ENCODE results near the gene MYBL2.

Gene MYBL2

DNA sequence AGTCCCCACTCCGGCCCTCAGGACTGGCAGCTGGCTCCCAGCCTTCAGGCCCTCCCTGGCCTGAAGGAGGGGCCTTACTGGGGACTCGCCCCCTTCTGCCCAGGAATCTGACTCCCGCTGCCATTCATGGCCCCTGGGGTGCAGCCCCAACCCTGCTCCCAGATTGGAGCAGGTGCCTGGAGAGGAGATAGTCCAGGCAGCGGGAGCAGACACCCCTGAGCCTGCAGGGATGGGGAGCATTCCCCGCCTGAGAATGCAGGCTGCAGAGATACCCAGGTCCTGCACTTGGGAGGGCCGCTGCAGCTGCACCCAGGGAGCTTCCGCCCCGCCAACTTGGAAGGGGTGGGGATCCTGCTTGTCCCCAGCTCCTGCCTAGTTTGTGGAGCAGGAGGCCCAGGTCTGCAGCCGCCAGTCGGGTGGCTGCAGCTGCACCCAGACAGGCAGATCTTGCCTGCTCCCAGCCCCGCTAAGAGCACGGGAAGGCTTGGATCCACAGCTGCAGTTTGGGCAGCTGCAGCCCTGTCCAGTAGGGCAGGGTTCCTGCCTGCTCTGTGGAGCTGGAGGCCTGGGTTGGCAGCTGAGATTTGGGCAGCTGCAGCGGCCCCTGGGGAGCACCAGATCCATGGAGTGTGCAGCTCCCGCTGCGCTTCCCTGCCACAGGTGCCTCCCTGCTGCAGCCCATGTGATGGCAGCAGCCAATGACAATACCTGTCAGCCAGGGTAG, 54.7 kb downstream of the MYBL2 start:
- in situ Hi-C loops (cut with MboI; ENCODE audit: low sequenced_read_pairs), result no loop called here

DNA sequence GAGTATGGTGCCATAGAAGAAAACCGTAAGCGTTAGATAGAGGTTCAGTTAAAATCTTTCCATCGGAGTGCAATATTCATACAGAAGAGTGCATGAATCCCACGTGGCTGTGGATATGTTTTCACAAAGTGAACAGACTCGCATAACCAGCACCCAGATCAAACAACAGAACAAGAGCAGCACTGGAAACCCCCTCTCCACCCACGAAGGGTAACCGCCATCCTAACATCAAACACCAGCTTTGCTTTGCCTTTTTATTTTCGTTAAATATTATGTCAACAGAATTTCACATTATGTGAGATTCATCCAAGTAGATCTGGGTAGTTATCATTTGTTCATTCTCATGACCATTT, 55.2 kb downstream of the MYBL2 start:
- in situ Hi-C loops (cut with MboI; ENCODE audit: low sequenced_read_pairs), result no loop called here

DNA sequence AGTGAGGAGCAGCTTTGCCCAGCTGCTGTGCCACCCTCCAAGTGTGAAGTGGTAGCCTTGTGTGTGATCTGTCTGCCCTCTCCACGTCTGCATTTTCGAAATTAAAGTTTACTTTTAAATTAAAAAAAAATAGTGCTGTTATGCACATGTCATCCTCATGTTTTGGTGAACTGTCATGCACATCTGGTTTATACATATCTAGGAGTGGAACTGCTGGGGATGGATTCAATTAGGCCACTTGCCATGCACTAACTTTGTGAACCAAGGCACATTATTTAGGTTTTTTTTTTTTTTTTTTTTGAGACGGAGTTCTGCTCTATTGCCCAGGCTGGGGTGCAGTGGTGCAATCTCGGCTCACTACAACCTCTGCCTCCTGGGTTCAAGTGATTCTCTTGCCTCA, 56.3 kb downstream of the MYBL2 start:
- in situ Hi-C loops (cut with MboI; ENCODE audit: low sequenced_read_pairs), result no loop called here

DNA sequence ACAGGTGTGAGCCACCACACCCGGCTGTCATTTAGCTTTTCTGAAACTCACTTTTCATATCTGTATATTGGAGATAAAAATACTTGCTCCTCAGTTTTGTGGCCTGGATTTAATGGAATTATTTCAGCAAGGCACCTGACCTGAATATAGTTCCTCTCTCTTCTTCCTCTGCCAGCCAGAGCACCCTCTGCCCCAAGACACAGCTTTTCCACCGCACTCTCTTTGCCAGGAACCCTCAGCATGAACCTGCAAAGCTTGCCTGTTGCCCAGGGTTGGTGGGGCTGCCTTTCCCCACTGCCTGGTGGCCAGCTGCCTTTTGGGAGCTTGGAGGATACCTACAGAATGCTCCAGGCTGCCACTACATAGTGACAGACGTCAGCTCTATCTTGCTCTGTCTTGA, 56.8 kb downstream of the MYBL2 start:
- in situ Hi-C loops (cut with MboI; ENCODE audit: low sequenced_read_pairs), result no loop called here

DNA sequence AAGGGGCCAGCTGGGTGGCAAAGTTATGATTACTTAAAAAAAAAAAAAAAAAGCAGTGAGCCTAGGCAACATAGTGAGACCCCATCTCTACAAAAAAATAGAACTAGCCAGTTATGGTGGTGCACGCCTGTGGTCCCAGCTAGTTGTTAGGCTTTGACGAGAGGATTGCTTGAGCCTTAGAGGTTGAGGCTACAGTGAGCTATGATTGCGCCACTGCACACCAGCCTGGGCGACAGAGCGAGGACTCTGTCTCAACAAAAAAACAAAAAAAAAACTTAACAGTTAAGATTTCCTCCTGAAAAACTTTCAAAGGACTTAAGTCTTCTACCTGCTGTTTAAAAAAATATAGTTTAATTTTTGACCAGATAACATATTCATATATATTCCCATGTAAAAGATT, 57.5 kb downstream of the MYBL2 start:
- in situ Hi-C loops (cut with MboI; ENCODE audit: low sequenced_read_pairs), result no loop called here

DNA sequence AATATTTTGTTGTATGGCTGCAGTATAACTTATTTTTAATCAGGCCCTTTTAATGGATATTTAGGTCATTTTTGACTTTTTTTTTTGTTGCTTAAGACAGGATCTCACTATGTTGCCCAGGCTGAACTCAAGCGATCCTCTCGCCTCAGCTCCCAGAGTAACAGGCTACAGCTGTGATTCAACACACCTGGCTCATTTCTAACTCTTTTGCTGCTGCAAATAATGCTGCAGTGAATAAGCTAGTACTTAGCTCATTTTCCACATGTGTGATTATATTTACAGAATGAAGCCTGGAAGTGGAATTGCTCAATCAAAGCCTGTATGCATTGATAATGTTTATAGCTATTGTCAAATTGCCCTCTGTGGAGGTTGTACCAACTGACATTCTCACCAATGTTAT, 58.8 kb downstream of the MYBL2 start:
- in situ Hi-C loops (cut with MboI; ENCODE audit: low sequenced_read_pairs), result no loop called here

DNA sequence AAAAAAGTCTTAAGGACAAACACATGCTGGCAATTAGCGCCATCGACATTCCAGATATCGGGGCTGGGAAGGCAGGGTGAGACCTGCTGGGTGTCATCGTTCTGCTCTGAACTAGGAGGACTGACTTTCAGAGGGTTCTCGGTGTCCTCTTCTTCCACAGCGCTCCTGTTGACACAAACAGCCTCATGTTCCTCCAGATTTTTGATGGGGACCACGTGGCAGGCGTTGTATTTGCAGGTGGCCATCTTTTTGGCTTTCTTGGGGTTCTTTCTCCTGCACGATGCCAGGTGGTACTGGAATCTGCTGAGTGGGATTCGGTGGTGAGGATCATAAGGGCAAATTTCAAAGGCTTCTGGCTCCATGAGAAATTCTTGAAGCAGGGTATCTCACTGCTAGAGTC, 59.4 kb downstream of the MYBL2 start:
- in situ Hi-C loops (cut with MboI; ENCODE audit: low sequenced_read_pairs), result no loop called here

DNA sequence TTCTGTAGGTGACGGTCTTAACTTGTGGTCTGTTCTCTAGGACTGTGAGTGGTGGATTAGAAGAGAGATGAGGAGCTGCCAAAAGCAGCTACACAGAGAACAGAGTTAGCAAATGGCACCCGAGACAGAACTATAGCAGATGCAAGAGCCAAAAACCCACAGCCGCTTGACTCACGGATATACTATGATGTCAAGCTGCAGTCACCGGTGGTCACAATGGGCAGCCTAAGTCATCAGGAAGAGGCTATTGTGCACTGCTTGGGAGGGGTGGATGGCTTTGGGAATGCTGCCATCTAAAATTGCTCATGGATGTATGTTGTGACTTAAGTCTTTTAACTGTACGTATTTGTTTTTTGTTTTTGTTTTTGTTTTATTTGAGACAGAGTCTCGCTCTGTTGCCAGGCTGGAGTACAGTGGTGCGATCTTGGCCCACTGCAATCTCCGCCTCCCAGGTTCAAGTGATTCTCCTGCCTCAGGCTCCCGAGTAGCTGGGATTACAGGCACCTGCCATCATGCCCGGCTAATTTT, 60.0 kb downstream of the MYBL2 start, which contains the start of gene GTSF1L:
TSS of gene GTSF1L (minus strand) at position 192 of the 528 bp plus-strand sequence. CDS start 308 bp downstream, outside the sequence.
- in situ Hi-C loops (cut with MboI; ENCODE audit: low sequenced_read_pairs), result no loop called here

DNA sequence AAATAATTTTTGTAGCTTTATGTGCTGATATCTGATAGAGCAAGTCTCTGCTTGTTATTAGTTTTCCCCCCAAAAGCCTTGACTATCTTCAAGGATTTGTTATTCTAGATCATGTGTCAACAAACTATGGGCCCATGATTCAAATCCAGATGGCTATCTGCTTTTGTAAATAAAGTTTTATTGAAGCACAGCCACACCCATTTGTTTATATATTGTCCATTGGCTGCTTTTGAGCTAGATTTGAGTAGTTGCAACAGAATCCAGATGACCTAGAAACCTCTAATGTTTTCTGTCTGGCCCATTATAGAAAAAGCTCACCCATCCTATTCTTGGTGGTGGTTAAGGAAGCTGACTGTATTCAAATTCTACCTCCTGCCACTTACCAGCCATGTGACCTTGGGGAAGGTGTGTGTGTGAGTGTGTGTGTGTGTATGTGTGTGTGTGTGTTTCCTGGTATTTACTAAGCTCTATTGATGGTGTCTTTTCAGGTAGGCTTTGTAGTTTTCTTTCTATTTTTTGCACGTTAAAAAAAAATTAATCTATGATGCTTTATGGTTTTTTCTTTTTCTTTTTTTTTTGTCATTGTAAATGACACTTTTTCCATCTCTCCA, 61.2 kb downstream of the MYBL2 start:
- in situ Hi-C loops (cut with MboI; ENCODE audit: low sequenced_read_pairs), result no loop called here

DNA sequence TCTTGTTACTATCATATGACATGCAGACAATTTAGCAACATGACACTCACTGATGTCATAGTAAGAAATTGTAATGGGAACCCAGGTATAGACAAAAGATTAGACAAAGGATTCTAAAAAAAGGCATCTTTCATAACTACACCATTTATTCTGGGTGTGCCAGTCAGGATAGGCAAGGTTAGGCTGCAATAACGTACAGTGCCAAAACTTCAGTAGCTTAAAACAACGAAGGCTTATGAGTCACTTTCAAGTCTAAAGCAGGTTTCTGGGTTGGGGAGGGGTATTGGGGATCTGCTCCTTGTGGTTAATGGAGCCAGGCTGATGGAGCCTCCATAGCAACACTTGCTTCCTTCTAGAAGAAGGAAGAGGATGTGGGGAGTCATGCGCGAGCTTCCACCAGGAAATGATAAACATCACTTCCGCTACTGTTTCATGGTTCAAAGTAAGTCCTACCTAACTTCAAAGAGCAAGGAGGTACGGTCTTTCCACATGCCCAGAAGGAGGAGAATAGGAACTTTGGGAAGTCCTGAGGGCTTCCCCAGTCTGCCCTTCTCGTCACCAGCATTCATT, 61.9 kb downstream of the MYBL2 start:
- in situ Hi-C loops (cut with MboI; ENCODE audit: low sequenced_read_pairs), result no loop called here

DNA sequence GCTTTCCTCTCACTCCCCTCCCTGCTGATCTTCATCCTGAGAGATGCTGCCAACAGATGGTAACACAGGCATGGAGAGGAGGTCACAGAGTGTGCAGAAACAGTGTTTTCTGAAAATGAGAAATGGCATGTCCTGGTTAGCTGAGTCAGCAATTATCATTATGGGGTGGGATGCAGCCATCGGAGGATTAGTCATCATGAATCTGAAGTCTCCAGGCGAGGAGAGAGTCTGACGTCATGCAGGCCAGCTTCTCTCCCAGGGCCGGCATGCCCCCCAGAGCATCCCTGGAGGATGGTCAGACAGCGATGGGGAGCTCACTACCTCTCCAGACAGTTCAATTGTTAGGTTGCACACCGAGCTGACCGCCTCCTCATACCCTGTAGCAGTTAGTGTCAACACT, 64.6 kb downstream of the MYBL2 start:
- in situ Hi-C loops (cut with MboI; ENCODE audit: low sequenced_read_pairs), result no loop called here

DNA sequence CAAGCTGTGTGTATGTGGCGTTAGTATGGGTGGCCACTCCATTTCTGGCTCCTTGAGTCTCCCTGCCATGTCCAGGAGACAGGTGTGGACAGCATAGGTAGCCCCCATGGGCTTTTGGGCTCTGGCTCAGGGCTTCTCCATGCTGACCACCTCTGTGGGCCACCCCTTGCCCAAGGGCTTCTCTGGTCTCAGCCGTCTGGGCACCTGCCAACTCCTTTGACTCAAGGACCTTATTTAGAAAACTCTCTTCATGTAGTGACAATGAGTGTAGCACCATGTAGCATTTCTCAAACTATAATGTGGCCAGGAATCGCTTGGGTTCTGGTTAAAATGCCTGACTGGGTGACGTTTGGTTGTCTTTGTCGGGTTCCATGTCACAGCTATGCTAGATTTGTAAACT, 65.0 kb downstream of the MYBL2 start:
- in situ Hi-C loops (cut with MboI; ENCODE audit: low sequenced_read_pairs), result no loop called here

DNA sequence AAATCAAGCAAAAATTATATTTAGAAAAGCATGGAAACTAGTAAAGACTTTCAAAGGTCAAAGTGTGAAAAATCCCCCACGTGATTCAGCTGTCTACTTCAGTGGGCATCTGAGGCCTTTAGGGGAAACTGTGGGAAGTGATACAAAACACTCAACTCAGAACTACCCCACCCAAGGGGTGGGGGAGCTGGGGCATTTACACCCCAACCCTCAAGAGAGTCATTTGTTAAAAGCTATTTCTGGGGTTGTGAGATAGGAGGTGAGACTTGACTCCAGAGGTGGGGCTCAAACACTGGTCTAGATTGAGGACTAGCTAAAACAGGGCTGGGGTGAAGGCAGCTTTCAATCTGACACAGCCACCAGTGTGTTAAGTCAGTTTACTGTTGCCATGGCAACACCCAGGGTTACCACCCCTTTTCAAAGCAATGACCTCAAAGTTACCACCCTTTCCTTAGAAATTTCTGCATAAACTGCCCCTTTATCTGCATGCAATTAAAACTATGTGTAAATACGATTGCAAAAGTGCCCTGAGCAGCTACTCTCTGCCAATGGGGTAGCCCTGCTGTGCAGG, 69.8 kb downstream of the MYBL2 start:
- in situ Hi-C loops (cut with MboI; ENCODE audit: low sequenced_read_pairs), result no loop called here

DNA sequence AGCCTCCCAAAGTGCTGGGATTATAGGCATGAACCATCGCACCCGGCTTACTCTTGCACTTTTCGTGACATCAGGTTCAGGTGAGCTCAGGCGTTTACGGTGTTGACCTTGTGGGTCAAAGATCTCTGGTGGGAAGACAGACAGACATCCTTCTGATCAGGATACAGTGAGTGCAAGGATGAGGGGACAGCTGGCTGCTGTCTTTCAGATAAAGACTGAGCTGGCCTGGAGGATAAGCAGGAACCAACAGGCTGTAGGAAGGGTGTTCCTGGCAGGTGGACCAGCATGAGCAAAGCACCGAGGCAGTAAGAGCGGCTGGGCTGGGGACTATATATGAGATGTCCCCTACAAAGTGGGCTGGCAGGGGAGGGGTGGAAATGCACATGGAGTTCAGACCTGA, 71.0 kb downstream of the MYBL2 start:
- in situ Hi-C loops (cut with MboI; ENCODE audit: low sequenced_read_pairs), result no loop called here

DNA sequence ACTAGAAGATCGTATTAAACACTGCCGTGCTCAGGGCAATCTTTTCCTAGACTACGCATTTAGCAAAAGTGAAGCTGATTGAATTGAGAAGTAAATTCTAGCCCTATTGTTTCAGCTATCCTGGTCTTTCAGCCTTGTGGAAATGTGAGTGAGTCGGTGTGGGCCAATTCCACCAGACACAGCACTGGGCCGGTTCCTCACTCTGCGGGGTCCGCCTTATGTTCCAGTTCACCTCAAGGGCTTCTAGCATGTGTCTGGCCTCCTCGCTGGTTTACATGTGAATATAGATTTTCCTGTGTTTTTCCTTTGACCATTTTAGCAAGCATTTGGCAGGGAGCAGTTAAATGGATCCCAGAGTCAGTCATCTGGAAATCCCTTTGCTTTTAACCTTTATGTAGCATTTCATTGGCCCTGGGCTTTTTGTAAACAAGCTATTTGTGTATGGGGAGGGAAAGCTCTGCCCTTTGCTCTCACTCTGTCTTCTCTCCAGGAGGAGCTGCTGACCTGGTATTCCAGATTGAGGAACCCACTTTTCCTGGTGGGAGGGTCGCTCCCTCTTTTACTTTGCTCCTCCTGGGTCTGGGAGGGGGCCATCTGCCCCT, 72.3 kb downstream of the MYBL2 start:
- in situ Hi-C loops (cut with MboI; ENCODE audit: low sequenced_read_pairs), result no loop called here

DNA sequence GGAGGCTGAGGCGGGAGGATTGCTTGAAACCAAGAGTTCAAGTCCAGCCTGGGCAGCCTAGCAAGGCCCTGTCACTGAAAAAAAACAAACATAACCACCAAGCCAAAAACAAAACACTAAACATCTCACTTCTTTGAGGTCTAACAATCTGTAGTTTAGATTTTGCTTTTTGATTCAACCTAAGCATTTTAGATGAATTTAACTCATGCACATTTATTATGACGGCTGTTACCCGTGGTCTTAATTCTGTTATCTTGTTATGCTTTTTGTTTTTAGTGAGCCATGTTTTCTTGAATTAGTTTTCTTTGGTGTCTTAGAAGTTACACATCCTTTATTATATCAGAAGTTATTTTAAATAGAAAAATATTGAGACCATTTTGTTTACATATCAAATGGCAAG, 73.7 kb downstream of the MYBL2 start:
- in situ Hi-C loops (cut with MboI; ENCODE audit: low sequenced_read_pairs), result no loop called here

DNA sequence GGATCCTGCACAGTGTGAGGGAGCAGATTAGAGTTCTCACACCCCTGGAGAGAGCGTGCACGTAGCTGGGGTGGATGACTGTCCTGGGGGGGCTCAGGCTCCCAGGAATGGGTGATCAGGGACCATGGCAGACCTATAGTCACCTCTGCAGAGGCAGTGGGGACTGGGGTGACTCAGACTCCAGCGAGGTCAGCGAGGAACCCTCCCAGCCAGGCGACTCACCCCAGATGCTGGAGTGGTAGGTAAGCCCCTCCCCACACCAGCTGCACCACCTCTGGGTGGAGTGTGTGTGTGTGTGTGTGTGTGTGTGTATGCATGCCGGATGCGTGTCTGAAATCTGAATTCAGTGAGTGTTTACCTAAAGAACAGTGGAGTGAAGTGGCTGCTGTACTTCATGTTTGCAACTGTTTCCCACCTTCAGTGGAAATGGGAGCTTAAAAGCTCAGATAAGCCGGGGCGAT, 77.3 kb downstream of the MYBL2 start:
- in situ Hi-C loops (cut with MboI; ENCODE audit: low sequenced_read_pairs), result no loop called here

DNA sequence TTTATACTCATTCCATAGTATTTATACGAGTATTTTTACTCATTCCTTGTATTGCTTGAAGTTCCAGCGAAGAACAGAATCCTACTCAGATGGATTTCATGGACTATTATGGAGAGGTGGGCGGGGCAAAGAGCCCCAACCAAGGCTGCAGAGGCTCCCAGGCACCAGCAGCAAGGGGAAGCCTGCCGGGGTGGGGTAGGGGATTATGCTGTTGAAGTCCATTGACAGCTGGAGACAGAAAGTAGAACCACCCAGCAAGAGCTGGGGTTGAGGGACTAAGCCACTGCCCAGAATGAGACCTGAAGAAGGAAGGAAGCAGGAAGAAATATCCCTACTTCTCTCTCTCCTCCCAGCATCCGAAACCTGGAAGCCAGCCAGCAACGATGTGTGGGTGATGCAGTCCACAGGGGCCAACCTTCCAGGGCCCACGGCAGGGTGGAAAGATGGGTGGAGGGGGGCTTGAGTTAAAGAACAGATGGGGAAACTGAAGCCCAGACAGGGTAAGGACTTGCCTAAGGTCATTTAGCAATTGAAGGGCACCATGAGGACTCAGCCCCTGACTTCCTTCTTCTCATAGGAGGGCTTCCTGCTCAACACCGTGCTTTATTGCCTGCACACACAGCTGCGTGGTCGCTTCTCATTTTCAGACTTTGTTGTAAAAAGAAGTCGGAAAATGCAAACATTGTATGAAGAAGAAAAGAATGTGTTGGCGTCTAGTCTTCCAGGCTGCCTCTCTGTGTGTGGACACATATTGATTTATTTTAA, 78.2 kb downstream of the MYBL2 start:
- in situ Hi-C loops (cut with MboI; ENCODE audit: low sequenced_read_pairs), result no loop called here

DNA sequence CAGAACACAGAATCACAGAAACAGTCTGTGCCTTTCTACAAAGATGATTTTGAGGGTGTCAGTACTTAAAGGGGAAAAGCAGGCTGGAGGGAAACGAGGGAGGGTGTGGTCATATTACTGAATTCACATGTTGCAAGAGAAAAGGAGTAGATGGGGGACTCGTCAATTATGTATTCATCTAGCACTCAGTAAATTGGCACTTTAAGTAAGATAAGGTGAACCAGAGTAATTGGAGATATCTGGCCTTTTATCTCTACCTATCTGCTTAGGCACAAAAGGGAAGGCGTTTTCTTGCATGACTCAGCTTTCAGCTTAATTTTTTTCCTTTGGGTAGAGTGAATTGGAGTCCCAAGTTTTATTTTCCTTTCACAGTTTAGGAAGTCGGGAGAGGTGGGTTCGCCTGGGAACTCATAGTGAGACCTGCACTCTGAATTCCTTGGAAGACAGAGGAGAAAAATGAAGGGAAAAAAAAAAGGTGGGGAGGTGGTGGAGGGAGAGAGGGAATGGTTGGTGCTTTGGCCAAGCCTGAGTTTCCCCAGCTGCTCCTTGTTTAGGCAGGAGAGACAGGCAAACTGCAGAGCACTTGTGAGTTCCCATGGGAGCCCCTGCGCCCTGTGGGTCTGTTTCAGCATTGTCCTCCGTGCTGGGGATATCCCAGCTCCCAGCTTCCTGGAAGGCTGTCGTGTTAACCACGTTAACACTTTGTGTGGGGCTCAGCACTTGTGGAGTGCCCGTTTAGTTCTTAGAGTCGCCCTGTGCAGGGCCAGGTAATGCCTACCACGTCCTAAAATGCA, 79.6 kb downstream of the MYBL2 start:
- in situ Hi-C loops (cut with MboI; ENCODE audit: low sequenced_read_pairs), result no loop called here

DNA sequence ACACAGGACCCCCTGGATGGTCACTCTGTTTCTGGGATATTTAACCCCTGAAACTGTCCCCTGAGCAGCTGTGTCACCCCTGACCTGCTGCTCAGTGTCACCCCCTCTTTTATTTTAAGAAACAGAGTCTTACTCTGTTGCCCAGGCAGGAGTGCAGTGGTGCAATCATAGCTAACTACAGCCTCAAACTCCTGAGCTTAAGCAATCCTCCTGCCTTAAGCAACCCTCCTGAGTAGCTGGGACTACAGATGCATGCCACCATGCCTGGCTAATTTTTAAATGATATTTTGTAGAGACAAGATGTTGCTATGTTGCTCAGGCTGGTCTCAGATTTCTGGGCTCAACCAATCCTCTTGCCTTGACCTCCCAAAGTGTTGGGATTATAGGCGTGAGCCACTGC, 81.4 kb downstream of the MYBL2 start:
- in situ Hi-C loops (cut with MboI; ENCODE audit: low sequenced_read_pairs), result no loop called here

All from hTERT RPE-1 (cell line).